AG09319 (cell line): Measurements from ENCODE around the gene CAMKK2.
"Not testable (repeated sequence)": the region's sequence is repeated elsewhere in the genome, so short reads cannot be mapped to it uniquely, and the experiment has no call there.

Experiments
- DNase-seq: peaks from one replicate; pipeline ENCODE4 v3.0.0-alpha.2; 2010; ENCODE audit warnings: low read depth; ENCODE audit errors: extremely low read depth
- TF ChIP-seq, protein P1 (sequence below): IDR thresholded peaks from 2 replicates; pipeline ENCODE4 v1.5.1; 2011; ENCODE audit warnings: low read depth, mild to moderate bottlenecking, inconsistent platforms, low read length, moderate library complexity

CAMKK2 gene

DNA sequence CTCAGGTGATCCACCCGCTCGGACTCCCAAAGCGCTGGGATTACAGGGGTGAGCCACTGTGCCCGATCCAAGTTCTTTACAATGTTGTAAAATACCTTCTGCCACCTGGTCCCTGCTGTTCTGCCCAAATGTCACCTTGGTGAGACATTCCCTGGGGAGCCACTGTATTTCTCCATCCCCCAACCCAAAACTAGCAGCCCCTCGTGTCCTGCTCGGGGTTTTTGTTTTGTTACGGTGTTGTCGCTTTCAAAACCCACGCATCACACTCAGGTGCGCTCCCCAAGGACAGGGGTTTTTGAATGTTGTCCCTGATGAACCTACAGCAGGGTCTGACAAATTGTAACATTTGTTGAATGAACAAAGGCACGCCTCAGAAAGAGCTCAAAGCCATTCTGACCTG, 37.4 kb downstream of the CAMKK2 start:
- TF ChIP-seq, protein P1, sequence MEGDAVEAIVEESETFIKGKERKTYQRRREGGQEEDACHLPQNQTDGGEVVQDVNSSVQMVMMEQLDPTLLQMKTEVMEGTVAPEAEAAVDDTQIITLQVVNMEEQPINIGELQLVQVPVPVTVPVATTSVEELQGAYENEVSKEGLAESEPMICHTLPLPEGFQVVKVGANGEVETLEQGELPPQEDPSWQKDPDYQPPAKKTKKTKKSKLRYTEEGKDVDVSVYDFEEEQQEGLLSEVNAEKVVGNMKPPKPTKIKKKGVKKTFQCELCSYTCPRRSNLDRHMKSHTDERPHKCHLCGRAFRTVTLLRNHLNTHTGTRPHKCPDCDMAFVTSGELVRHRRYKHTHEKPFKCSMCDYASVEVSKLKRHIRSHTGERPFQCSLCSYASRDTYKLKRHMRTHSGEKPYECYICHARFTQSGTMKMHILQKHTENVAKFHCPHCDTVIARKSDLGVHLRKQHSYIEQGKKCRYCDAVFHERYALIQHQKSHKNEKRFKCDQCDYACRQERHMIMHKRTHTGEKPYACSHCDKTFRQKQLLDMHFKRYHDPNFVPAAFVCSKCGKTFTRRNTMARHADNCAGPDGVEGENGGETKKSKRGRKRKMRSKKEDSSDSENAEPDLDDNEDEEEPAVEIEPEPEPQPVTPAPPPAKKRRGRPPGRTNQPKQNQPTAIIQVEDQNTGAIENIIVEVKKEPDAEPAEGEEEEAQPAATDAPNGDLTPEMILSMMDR, result no peak
- no peak for DNase-seq

DNA sequence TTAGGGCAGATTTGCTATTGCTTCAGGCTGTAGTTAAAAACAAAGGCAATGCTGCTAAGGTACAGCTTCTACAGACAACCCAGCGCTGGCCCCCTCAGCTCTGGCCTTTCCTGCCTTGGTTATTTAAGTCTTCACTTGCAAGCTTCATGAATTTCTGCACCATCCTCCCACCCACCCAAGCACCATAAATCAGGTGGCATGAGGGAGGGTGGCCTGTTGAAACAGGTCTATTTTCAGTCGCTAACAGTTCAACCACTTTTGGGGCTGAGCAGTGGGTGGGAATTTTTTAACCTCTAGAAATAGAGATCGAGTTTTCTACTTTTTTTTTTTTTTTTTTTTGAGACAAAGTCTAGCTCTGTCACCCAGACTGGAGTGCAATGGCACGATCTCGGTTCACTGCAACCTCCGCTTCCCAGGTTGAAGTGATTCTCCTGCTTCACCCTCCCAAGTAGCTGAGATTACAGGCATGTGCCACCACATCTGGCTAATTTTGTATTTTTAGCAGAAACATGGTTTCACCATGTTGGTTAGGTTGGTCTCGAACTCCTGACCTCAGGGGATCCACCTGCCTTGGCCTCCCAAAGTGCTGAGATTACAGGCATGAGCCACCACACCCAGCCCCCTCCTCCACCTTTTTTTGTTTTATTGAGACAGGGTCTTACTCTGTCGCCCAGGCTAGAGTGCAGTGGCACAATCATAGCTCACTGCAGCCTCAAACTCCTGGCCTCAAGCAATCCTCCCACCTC, 38.6 kb downstream of the CAMKK2 start:
- DNase-seq, result not testable (repeated sequence)

DNA sequence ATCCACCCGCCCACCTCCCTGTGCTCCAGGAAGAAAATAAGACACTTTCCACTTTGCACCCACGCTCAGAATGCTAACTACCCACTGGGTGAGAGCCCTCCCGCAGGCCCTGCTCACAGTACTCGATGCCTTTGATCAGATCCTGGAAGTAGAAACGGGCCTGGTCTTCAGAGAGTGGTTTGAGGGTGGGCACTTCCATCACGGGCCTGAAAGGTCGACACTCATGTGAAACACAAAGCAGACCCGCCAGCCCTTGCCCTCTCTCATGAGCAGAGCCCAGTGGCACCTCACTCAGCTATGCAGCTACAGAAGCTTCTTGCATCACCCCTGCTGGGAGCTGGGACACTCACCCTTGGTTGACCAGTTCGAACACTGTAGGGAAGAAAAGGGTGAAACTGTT, 41.1 kb downstream of the CAMKK2 start:
- no peak for DNase-seq
- TF ChIP-seq, protein P1, result no peak

DNA sequence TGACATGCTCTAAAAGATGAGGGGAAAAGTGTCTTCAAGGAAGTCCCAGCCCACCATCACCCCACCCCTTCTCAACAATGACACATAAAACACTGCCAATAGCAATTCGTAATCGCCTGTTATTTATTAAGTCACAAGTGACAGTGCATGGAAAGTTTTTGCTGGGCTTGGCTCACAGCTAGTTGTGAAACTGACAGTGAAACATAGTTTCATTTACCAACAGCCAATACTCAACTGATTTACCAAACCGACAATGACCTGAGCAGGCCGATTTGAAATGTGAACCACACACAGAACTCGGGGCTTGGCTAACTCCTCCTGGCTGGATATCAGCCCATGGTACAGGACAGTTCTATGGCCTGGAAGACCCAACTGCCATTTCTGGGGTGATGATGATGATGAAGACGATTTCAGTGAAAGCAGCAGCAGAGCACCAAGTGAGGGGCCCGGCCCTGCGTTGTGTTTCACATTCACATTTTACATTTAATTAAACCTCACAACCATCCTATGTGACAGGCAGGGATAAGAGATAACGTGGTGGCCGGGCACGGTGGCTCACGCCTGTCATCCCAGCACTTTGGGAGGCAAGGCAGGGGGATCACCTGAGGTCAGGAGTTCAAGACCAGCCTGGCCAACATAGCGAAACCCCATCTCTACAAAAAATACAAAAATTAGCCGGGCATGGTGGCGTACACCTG, 42.7 kb downstream of the CAMKK2 start:
- TF ChIP-seq, protein P1, result no peak

DNA sequence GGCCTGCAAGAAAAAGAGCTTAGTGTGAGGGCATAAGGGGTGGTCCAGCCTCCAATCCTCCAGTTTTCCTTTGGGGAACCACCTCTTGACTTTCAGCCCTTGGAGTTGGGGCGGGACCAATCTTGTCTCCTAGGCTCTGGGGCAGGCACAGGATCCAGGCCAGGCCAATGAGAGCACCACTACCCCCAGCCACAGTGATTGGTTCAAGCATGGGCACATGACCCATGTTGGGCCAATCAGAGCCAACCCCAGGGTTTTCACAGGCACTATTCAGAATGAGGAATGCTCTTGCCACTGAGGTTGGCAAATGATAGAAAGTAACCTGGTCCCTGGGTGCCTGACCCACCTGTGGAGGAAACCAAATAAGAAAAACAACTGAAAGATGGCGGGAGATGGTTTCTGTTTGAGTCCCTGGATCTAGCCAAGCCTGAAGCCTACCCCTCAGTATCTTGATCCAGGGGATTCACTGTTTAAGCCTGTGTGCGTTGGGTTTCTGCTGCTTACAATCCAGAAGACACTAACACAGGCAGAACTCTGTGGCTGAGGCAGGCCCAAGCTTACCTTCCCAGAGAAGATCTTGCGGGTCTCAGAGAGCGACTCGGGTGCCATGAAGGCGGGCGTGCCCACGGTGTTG, 43.7 kb downstream of the CAMKK2 start:
- TF ChIP-seq, protein P1, result no peak
- no peak for DNase-seq

More for the DNA sequence above, 42.7 kb downstream of the CAMKK2 start:
- no peak for DNase-seq

DNA sequence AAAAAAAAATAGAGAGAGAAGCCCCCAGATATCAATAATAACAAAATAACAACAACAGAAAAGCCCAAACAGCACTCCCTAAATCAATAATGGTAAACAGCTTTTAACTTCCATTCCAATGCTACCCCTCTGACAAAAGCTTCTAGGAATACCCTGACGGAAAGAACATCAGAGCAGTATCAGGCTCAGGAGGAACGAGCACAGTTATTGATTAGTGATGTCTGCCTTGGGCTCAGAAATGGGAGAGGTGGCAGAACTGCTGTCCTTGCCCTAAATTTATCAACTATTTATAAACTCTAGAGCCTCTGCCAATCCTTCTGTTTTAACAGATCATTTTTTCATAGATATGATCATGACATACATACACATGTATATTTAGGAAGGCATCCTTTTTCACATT, 44.7 kb downstream of the CAMKK2 start:
- TF ChIP-seq, protein P1, result no peak
- DNase-seq, result no peak

DNA sequence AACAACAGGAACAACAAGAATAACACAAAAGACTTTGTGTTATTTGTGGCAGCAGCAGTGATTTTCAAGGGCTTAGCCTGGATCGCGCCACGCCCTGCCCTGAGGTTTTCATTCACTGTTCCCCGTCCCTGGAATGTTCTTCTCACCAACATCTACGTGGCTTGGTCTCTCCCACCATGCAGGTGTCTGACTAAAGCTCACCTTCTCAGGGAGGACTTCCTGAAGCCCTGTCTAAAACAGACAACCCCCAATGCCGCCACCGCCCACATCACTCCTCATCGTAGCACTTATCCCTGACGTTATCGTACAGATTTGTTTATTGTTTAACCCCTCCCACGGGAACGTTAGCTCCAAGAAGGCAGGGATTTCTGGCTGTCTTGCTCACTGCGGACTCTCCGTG, 46.1 kb downstream of the CAMKK2 start:
- TF ChIP-seq, protein P1, result no peak
- no peak for DNase-seq
